IMR-90 (cell line): ENCODE results near the gene CDC5L.
A peak's percentile ranks its signal among the peaks of the same experiment; 100 is the strongest.

Experiments used
- CEBPB ChIP-seq: IDR thresholded peaks from 2 replicates; pipeline ENCODE4 v1.6.1; 2012; ENCODE audit warnings: low read depth, low read length, improper control_type of control experiment
- CHD1 ChIP-seq: IDR thresholded peaks from 2 replicates; pipeline ENCODE4 v1.6.1; 2012; ENCODE audit warnings: low read depth, low read length, improper control_type of control experiment
- FOS ChIP-seq: fragments of 150-350 bp; IDR thresholded peaks from 2 replicates; pipeline ENCODE4 v1.6.1; 2016; ENCODE audit warnings: low read depth, low read length
- MAZ ChIP-seq: IDR thresholded peaks from 2 replicates; pipeline ENCODE4 v1.6.1; 2012; ENCODE audit warnings: low read depth, mild to moderate bottlenecking, low read length, improper control_type of control experiment, moderate library complexity, borderline replicate concordance
- POLR2A ChIP-seq: IDR thresholded peaks from 2 replicates; pipeline ENCODE4 v1.6.1; 2012; ENCODE audit warnings: mild to moderate bottlenecking, low read depth, low read length
- RAD21 ChIP-seq: IDR thresholded peaks from 2 replicates; pipeline ENCODE4 v1.6.1; 2012; ENCODE audit warnings: low read length, improper control_type of control experiment
- SMC3 ChIP-seq: fragments of 150-350 bp; IDR thresholded peaks from 2 replicates; pipeline ENCODE4 v1.6.1; 2016; ENCODE audit warnings: low read depth, mild to moderate bottlenecking, antibody characterized with exemption, low read length, moderate library complexity
- TF ChIP-seq, protein P1 (sequence below): conservative IDR thresholded peaks from 2 replicates; pipeline ENCODE4 v1.5.1; 2012; ENCODE audit warnings: mild to moderate bottlenecking, low read depth, low read length, improper control_type of control experiment

DNA sequence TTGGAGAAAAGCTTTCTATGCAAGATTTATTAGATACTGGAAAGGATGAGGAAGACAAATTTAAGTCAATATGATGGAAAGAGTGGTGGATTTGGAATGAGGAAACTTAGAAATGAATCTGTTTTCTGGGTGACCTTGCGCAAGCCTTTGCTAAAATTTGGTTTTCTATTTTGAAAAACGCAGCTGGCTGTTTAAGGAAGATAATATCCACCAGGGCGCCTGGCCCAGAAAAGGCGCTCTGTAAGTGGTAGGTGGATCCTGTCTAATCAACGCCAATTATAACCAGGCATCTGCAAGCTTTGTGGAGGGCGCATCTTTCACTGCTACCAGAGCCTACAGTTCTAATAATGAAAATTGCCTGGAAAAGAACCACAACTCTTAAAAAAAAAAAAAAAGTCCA is 45.5 kb upstream of the CDC5L start:
- 0 out of 2 replicates have a peak, but pooled peaks have one; percentile 12 for TF ChIP-seq CEBPB
- TF ChIP-seq, protein P1, sequence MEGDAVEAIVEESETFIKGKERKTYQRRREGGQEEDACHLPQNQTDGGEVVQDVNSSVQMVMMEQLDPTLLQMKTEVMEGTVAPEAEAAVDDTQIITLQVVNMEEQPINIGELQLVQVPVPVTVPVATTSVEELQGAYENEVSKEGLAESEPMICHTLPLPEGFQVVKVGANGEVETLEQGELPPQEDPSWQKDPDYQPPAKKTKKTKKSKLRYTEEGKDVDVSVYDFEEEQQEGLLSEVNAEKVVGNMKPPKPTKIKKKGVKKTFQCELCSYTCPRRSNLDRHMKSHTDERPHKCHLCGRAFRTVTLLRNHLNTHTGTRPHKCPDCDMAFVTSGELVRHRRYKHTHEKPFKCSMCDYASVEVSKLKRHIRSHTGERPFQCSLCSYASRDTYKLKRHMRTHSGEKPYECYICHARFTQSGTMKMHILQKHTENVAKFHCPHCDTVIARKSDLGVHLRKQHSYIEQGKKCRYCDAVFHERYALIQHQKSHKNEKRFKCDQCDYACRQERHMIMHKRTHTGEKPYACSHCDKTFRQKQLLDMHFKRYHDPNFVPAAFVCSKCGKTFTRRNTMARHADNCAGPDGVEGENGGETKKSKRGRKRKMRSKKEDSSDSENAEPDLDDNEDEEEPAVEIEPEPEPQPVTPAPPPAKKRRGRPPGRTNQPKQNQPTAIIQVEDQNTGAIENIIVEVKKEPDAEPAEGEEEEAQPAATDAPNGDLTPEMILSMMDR = no peak
- TF ChIP-seq FOS = no peak
- TF ChIP-seq SMC3 = no peak
- no peak for TF ChIP-seq POLR2A
- TF ChIP-seq MAZ = no peak
- TF ChIP-seq CHD1 = no peak
- no peak for TF ChIP-seq RAD21
